ENCODE measurements around the gene OR1J1. TPM values are rescaled to one million over a fixed set of nuclear protein-coding genes. Genes with fewer than 3 reads are reported as not detected.

Gene OR1J1
- total RNA-seq (2014; rRNA removed; shearing (Covaris generic)), result not detected in 2 replicates

DNA sequence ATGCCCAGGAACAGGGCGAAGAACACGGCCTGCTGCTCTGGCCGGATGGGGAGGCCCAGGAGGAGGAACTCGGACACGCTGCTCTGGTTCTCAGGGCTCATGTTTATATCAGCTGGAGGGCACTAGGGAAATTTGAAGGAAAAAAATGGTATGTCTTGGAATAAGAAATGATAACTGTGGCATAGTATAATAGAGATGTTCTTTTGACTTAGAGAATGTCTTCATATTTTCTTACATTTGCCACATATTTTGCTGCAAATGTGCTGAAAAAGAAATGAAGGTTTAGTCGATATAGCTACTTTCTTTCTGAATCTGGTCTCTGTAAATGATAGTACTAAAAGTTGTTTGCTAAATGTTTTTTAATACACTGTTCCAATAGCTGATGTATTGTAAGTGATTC, at the start of gene OR1J1:
Gene OR1J1, minus strand, starts transcription at position 101 of the 400 bp plus-strand sequence. Its CDS starts 0 bp downstream, at position 101.
- no peak for DNase-seq (ENCODE audit: low spot score)
- in situ Hi-C loops (cut with HindIII; ENCODE audit: low sequenced_read_pairs), result no loop called here

GRCh38 chr9:122527193-122527592, 49.5 kb upstream of the OR1J1 start, which contains the start of gene OR1N1:
Gene OR1N1, minus strand, starts transcription at chr9:122527293. Its CDS starts 0 bp downstream, at chr9:122527293.
- DNase-seq (ENCODE audit: low spot score), result no peak
- in situ Hi-C loops (cut with HindIII; ENCODE audit: low sequenced_read_pairs), result no loop called here

GRCh38 chr9:122526602-122527001, 48.9 kb upstream of the OR1J1 start:
- DNase-seq (ENCODE audit: low spot score), result no peak
- in situ Hi-C loops (cut with HindIII; ENCODE audit: low sequenced_read_pairs), result no loop called here

DNA sequence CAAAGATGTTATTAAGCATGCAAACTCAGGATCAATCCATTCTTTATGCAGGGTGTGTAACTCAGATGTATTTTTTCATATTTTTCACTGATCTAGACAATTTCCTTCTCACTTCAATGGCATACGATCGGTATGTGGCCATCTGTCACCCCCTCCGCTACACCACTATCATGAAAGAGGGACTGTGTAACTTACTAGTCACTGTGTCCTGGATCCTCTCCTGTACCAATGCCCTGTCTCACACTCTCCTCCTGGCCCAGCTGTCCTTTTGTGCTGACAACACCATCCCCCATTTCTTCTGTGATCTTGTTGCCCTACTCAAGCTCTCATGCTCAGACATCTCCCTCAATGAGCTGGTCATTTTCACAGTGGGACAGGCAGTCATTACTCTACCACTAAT, 41.6 kb upstream of the OR1J1 start:
- DNase-seq (ENCODE audit: low spot score), result peak; percentile 74
- in situ Hi-C loops (cut with HindIII; ENCODE audit: low sequenced_read_pairs), result no loop called here

GRCh38 chr9:122518841-122519240, 41.1 kb upstream of the OR1J1 start, which contains the start of gene OR1J4:
Gene OR1J4, plus strand, starts transcription at chr9:122519141. Its CDS starts 0 bp downstream, at chr9:122519141.
- peak; percentile 47 for DNase-seq (ENCODE audit: low spot score)
- in situ Hi-C loops (cut with HindIII; ENCODE audit: low sequenced_read_pairs), result no loop called here

GRCh38 chr9:122518226-122518625, 40.5 kb upstream of the OR1J1 start:
- in situ Hi-C loops (cut with HindIII; ENCODE audit: low sequenced_read_pairs), result no loop called here
- DNase-seq (ENCODE audit: low spot score), result peak; percentile 86

- no peak for DNase-seq (ENCODE audit: low spot score)
- in situ Hi-C loops (cut with HindIII; ENCODE audit: low sequenced_read_pairs), result no loop called here
These were observed 32.8 kb upstream of the OR1J1 start, which contains the start of gene OR1J2 for GRCh38 chr9:122510502-122510901. Gene OR1J2, plus strand, starts transcription at chr9:122510802. Its CDS starts 0 bp downstream, at chr9:122510802.

DNA sequence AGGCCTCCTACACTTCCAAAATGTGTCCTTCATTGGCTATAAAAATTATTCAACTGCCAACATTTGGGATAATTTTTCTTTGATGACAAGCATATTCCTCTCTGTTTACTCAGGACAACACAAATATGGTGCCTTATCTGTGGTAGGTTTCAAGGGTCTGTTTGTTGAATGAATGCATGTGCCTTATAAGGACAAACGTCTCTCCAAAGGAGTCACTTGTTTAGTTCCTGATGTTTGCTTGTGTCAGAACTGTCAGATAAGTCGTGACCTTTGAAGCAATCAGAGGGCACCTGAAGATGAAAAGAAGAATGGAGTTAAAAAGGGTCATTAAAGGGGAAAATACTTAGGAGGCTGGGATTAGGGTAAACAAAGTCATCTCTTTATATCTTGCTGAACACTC, 29.2 kb upstream of the OR1J1 start:
- DNase-seq (ENCODE audit: low spot score), result no peak
- in situ Hi-C loops (cut with HindIII; ENCODE audit: low sequenced_read_pairs), result no loop called here

GRCh38 chr9:122498883-122499288, 21.2 kb upstream of the OR1J1 start:
- in situ Hi-C loops (cut with HindIII; ENCODE audit: low sequenced_read_pairs), result no loop called here
- peak; percentile 7 for DNase-seq (ENCODE audit: low spot score)

DNA sequence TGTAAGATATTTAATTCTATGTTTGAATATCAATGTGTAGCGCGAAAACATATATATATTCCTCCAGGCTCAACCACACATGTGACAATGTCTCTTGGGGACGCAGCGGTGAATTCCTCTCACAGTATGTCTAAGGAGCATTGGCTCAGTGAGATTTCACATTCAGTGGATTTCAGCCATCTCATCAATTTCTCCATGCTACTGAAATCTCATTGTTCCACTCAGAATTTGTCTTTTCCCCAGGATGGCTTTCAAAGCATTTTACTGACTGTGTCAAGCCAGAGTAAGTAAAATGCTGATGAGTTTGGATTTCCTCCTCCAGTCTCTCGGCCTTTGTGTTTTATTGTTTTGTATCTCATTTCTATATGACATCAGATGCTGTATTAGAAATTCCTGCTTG, 1.3 kb upstream of the OR1J1 start:
- in situ Hi-C loops (cut with HindIII; ENCODE audit: low sequenced_read_pairs), result no loop called here
- no peak for DNase-seq (ENCODE audit: low spot score)

- in situ Hi-C loops (cut with HindIII; ENCODE audit: low sequenced_read_pairs), result no loop called here
- no peak for DNase-seq (ENCODE audit: low spot score)
These were observed 380 bp downstream of the OR1J1 start for GRCh38 chr9:122477346-122477745.

- in situ Hi-C loops (cut with HindIII; ENCODE audit: low sequenced_read_pairs), result no loop called here
- DNase-seq (ENCODE audit: low spot score), result no peak
These were observed 2.0 kb downstream of the OR1J1 start for GRCh38 chr9:122475717-122476116.

DNA sequence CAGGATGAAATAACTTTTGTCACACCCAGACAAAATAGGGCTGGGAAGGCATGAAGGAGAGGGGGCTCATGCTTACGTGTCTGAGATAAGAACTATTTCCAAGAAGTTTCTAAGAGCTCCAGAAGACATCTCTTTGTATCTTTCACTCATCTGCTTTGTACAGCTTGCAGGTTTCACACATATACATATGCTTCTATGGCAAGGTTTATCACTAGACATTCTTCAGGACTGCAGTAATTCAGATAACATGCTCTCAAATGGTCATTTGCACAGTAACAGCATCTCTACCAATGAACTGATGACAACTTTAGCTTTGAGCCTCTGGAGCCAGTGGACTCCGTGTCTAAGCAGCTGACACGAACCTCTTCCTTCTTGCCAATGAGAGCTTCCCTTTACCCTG, 3.2 kb downstream of the OR1J1 start:
- DNase-seq (ENCODE audit: low spot score), result no peak
- in situ Hi-C loops (cut with HindIII; ENCODE audit: low sequenced_read_pairs), result no loop called here

GRCh38 chr9:122468735-122469134, 9.0 kb downstream of the OR1J1 start:
- DNase-seq (ENCODE audit: low spot score), result no peak
- in situ Hi-C loops (cut with HindIII; ENCODE audit: low sequenced_read_pairs), result no loop called here

DNA sequence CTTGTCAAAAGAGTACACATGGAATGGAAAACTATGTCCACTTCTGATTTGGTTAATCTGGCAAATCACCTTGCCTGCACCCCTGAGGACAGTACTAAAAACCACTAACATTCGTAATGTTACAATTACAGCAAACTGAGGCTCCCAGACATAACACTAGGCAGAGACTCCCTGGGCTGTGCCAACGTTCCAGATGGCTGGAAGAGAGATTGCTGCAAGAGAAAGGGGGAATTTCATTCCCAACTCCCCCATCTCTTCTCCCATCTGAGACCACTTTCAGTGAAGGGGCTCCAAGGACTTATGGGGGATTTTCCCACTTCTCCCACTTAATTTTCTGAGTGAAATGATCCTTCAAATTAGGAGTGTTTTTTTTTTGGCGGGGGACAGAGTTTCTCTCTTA, 11.3 kb downstream of the OR1J1 start:
- in situ Hi-C loops (cut with HindIII; ENCODE audit: low sequenced_read_pairs), result no loop called here
- no peak for DNase-seq (ENCODE audit: low spot score)

DNA sequence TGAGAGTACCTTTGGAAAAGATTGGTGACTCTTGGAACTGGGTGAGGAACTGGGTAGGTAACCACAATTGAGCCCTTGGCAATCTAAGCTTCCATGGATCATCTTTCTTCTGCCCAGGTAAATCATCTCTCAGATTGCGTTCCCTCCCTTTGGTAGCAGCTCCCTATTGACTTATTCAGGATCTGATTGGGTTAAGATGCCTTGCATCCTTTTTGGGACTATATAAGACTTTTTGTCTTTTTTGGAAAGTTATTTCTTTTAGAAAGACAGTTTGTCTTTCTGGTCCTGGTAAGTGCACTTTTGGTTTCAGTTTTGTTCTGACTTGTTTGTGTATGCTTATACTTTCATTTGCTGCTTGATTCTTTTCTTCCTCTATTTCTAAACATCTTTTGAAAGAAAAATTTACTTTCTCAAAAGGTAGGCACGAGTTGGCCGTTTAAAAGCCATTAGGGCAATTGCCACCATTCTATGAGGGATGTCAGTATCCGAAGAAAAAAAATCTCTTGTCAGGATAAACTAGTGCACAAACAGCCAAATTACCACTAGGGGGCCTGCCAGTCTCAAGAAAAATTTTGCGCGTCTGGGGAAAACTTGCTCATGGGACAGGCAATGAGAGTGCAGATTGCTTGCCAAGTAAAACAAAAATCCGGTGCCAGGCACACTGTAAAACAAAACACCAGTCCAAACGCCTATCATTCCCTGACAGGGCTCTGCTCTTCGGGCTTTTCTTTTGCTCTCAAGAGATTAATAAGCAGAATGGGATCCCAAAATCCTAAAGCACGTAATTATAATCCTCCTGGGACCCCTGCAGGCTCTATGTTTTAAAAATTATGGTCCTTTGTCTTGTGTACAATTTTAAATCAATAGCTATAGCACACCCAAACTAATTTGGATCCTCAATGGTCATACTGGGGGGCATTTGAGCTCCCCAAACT, 12.8 kb downstream of the OR1J1 start:
- DNase-seq (ENCODE audit: low spot score), result peak; percentile 83
- in situ Hi-C loops (cut with HindIII; ENCODE audit: low sequenced_read_pairs), result no loop called here

DNA sequence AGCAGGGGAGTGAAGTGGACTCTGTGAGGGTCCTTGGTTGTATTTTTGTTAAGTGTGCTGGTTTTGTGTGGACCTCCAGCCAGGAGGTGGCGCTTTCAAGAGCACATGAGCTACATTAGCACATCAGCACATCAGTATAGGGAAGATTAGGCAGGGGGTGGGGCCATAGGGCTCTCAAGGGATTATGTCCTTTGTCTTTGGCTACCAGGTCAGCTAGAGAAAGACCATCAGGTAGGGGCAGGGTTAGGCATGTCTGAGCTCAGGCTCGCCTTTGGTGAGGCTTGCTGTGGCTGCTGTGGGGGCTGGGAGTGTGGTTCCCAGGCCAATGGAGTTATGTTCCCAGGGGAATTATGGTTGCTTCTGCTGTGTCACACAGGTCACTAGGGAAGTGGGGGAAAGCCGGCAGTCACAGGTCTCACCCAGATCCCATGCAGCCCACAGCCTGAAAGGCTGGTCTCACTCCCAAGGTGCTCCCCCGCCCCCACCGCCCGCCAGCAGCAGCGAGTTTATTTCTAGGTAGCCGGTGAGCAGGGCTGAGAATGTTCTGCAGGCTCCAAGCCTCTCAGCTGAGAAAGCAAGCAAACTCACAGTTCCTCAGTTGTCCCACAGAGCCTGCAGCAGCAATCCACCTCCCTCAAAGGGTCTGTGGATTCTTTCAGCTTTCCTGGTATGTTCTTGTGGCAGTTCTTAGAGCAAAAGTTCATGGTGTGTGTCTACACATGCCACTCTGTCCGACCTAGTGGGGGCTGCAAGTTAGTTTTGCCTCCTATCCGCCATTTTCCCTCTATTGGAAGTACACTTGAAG, 13.7 kb downstream of the OR1J1 start:
- in situ Hi-C loops (cut with HindIII; ENCODE audit: low sequenced_read_pairs), result no loop called here
- no peak for DNase-seq (ENCODE audit: low spot score)

DNA sequence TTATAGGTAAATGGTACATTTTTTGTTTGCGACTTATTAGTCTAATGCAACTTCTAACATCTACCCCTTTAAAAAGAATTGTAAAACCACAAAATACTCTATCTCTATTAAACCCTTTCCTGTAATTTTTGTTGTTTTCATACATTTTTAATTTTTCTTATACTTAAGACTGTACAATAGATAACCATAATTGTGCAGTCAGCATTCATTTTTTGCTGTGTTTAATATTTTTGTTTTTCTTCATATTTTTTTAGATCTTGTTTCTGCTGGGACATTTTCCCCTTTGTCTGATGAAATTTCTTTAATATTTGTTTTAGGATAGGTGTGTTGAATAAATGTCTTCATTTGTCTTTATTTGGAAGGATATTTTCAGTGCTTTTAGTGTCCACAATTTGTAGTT, 19.9 kb downstream of the OR1J1 start:
- in situ Hi-C loops (cut with HindIII; ENCODE audit: low sequenced_read_pairs), result no loop called here
- no peak for DNase-seq (ENCODE audit: low spot score)

GRCh38 chr9:122456123-122456522, 21.6 kb downstream of the OR1J1 start:
- DNase-seq (ENCODE audit: low spot score), result no peak
- in situ Hi-C loops (cut with HindIII; ENCODE audit: low sequenced_read_pairs), result no loop called here

DNA sequence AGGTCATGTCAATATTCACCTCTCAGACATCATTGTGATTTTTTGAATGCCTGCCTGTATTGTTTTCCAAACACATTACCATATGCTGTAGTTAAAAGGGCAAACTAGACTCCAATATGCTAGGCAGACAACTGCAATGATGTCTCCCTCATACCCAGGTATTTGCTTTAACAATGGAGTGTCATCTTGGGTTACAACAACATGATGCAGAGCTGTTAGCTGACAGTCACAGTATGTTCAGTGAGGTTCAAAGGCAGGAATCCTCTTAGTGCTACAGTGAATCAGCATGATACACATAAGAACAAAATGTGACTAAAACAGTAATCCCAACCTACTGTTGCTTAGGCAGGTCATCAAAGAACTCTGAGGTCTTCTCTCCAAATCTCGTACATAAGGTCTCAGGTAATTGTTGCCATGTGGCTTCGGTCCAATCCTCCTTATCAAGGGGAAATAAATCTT, 24.0 kb downstream of the OR1J1 start:
- no peak for DNase-seq (ENCODE audit: low spot score)
- in situ Hi-C loops (cut with HindIII; ENCODE audit: low sequenced_read_pairs), result no loop called here

Measured in G401 (cell line).